HG03139 (cell line): Measurements from ENCODE around the gene SOX9.
"Not testable (repeated sequence)": the region's sequence is repeated elsewhere in the genome, so short reads cannot be mapped to it uniquely, and the experiment has no call there.

Experiments
- ATAC-seq: cut with Tn5 transposase; IDR thresholded peaks from one replicate; pipeline ENCODE4 v1.9.1; 2021; ENCODE audit not compliant: unreplicated experiment

SOX9 gene

GRCh38 chr17:72125742-72126141 is 4.9 kb downstream of the SOX9 start:
- no peak for ATAC-seq

GRCh38 chr17:72126575-72127486 is 6.0 kb downstream of the SOX9 start:
- no peak for ATAC-seq

GRCh38 chr17:72128039-72128438 is 7.2 kb downstream of the SOX9 start:
- no peak for ATAC-seq

- no peak for ATAC-seq
These were observed 14.0 kb downstream of the SOX9 start for GRCh38 chr17:72134608-72135394.

GRCh38 chr17:72135546-72136325 is 14.9 kb downstream of the SOX9 start:
- ATAC-seq = no peak

- ATAC-seq = no peak
These were observed 15.9 kb downstream of the SOX9 start for GRCh38 chr17:72136692-72137091.

- no peak for ATAC-seq
These were observed 16.3 kb downstream of the SOX9 start for GRCh38 chr17:72137161-72137560.

GRCh38 chr17:72139212-72139611 is 18.4 kb downstream of the SOX9 start:
- no peak for ATAC-seq

GRCh38 chr17:72141336-72141735 is 20.5 kb downstream of the SOX9 start:
- no peak for ATAC-seq

GRCh38 chr17:72142097-72142496 is 21.3 kb downstream of the SOX9 start:
- not testable (repeated sequence) for ATAC-seq

GRCh38 chr17:72142614-72143013 is 21.8 kb downstream of the SOX9 start:
- no peak for ATAC-seq

GRCh38 chr17:72143245-72143644 is 22.4 kb downstream of the SOX9 start:
- ATAC-seq = no peak

- no peak for ATAC-seq
These were observed 23.3 kb downstream of the SOX9 start for GRCh38 chr17:72144101-72144500.

- ATAC-seq = no peak
These were observed 24.7 kb downstream of the SOX9 start for GRCh38 chr17:72145562-72145961.

- no peak for ATAC-seq
These were observed 25.1 kb downstream of the SOX9 start for GRCh38 chr17:72145962-72146361.

GRCh38 chr17:72146371-72146770 is 25.6 kb downstream of the SOX9 start:
- no peak for ATAC-seq

GRCh38 chr17:72150632-72151460 is 30.0 kb downstream of the SOX9 start:
- no peak for ATAC-seq

GRCh38 chr17:72151565-72152386 is 31.0 kb downstream of the SOX9 start:
- ATAC-seq = no peak

GRCh38 chr17:72152387-72152929 is 31.6 kb downstream of the SOX9 start:
- no peak for ATAC-seq
